Measurements from ENCODE around the gene ARL5C. TPM values are rescaled to one million over a fixed set of nuclear protein-coding genes. Genes with fewer than 3 reads are reported as not detected.

The ARL5C gene
- total RNA-seq (2022) (not detected in 2 replicates), Bru-seq, nascent RNA (percentile 8 among the genes with signal in this experiment), BruChase-seq, experiment 1, labeled RNA remaining after a 6-hour chase (percentile 22 among the genes with signal in this experiment), BruChase-seq, experiment 2, labeled RNA remaining after a 2-hour chase (percentile 19 among the genes with signal in this experiment)
- long read RNA-seq, result 0 reads

- CTCF ChIA-PET, result interaction anchor here (0.6 to 7.2 kb wide), 16 partner anchors 8 to 295 kb away, joined by 3 to 148 read pairs (median 8); partner anchors contain the start of genes PLXDC1 and RPL19
- Mint-ChIP-seq H3K27ac (ENCODE audit: unreplicated experiment) (no peak within 1 kb of the TSS), H3K9me3 (ENCODE audit: low read depth, unreplicated experiment) (no peaks in the 10 kb centered on the region), H3K27me3 (ENCODE audit: unreplicated experiment) (peaks cover 68% of the 10 kb centered on the region), H3K36me3 (ENCODE audit: insufficient read depth, unreplicated experiment) (peaks cover 6% of the 10 kb centered on the region), H3K4me3 (ENCODE audit: low read depth, unreplicated experiment) (no peak within 1 kb of the TSS), H3K4me1 (ENCODE audit: low read depth, unreplicated experiment) (peaks cover 12% of the 10 kb centered on the region)
- no TSS peak for BruUV-seq (replicated peaks)
- DNase-seq, result no peak
- intact Hi-C loops (cut with micrococcal nuclease; ENCODE audit: unreplicated experiment), result no loop called here
- no peak for TF ChIP-seq CTCF (IDR thresholded peaks at IDR 0.05; ENCODE audit: unreplicated experiment)
These were observed at the start of gene ARL5C for GRCh38 chr17:39165841-39166349. ARL5C (minus strand) TSS chr17:39166161; CDS start chr17:39165760, 401 bp downstream.

- DNase-seq, result peak; percentile 97
- no peak overlapping the region for H3K27ac Mint-ChIP-seq (ENCODE audit: unreplicated experiment)
- H3K36me3 Mint-ChIP-seq (ENCODE audit: insufficient read depth, unreplicated experiment), result peaks cover 22% of the 10 kb centered on the region
- CTCF ChIA-PET, result interaction anchor here (0.6 to 6.5 kb wide), 16 partner anchors 9 to 1258 kb away, joined by 3 to 73 read pairs (median 6); partner anchors contain the start of gene RPL19
- BruUV-seq (replicated peaks), result no TSS peak
- peaks cover 93% of the 10 kb centered on the region for H3K27me3 Mint-ChIP-seq (ENCODE audit: unreplicated experiment)
- intact Hi-C loops (cut with micrococcal nuclease; ENCODE audit: unreplicated experiment), result no loop called here
- no peaks in the 10 kb centered on the region for H3K9me3 Mint-ChIP-seq (ENCODE audit: low read depth, unreplicated experiment)
- H3K4me3 Mint-ChIP-seq (ENCODE audit: low read depth, unreplicated experiment), result no peak overlapping the region
- no peak for TF ChIP-seq CTCF (IDR thresholded peaks at IDR 0.05; ENCODE audit: unreplicated experiment)
- H3K4me1 Mint-ChIP-seq (ENCODE audit: low read depth, unreplicated experiment), result peaks cover 40% of the 10 kb centered on the region
These were observed 47.9 kb upstream of the ARL5C start for GRCh38 chr17:39213852-39214251.

GRCh38 chr17:39212841-39213480 is 47.0 kb upstream of the ARL5C start:
- Mint-ChIP-seq H3K4me1 (ENCODE audit: low read depth, unreplicated experiment) (peaks cover 43% of the 10 kb centered on the region), H3K36me3 (ENCODE audit: insufficient read depth, unreplicated experiment) (peaks cover 25% of the 10 kb centered on the region), H3K9me3 (ENCODE audit: low read depth, unreplicated experiment) (no peaks in the 10 kb centered on the region), H3K27me3 (ENCODE audit: unreplicated experiment) (peaks cover 93% of the 10 kb centered on the region), H3K27ac (ENCODE audit: unreplicated experiment) (no peak overlapping the region), H3K4me3 (ENCODE audit: low read depth, unreplicated experiment) (no peak overlapping the region)
- BruUV-seq (replicated peaks), result no TSS peak
- CTCF ChIA-PET, result interaction anchor here (0.8 to 6.5 kb wide), 8 partner anchors 10 to 39 kb away, joined by 3 to 73 read pairs (median 8); partner anchors contain the start of gene RPL19
- intact Hi-C loops (cut with micrococcal nuclease; ENCODE audit: unreplicated experiment), result no loop called here
- peak; percentile 19 for TF ChIP-seq CTCF (IDR thresholded peaks at IDR 0.05; ENCODE audit: unreplicated experiment)
- peak; percentile 43 for DNase-seq

GRCh38 chr17:39212195-39212810 is 46.3 kb upstream of the ARL5C start:
- Mint-ChIP-seq H3K36me3 (ENCODE audit: insufficient read depth, unreplicated experiment) (peaks cover 25% of the 10 kb centered on the region), H3K9me3 (ENCODE audit: low read depth, unreplicated experiment) (no peaks in the 10 kb centered on the region), H3K27me3 (ENCODE audit: unreplicated experiment) (peaks cover 91% of the 10 kb centered on the region), H3K27ac (ENCODE audit: unreplicated experiment) (no peak overlapping the region), H3K4me1 (ENCODE audit: low read depth, unreplicated experiment) (peaks cover 43% of the 10 kb centered on the region), H3K4me3 (ENCODE audit: low read depth, unreplicated experiment) (no peak overlapping the region)
- BruUV-seq (replicated peaks), result no TSS peak
- intact Hi-C loops (cut with micrococcal nuclease; ENCODE audit: unreplicated experiment), result no loop called here
- DNase-seq, result peak; percentile 15
- no peak for TF ChIP-seq CTCF (IDR thresholded peaks at IDR 0.05; ENCODE audit: unreplicated experiment)
- CTCF ChIA-PET, result interaction anchor here (0.8 to 6.5 kb wide), 7 partner anchors 11 to 38 kb away, joined by 3 to 73 read pairs (median 8); partner anchors contain the start of gene RPL19

All from Calu3 (cell line).